K562 (cell line): ENCODE measurements around the gene RND1. TPM values are rescaled to one million over a fixed set of nuclear protein-coding genes. Genes with fewer than 3 reads are reported as not detected.

Experiments used
- ATAC-seq: fragments of 200-7000 bp; cut with Tn5 transposase; 3 replicates; pipeline ENCODE4 v1.9.1; 2020; ENCODE audit warnings: moderate library complexity
- BruUV-seq: library from RNA; stranded (reverse); fragments of 400-500 nt; replicated peaks from 2 replicates; lab custom pipeline; 2021; lab: Mats Ljungman, UMichigan
- CTCF ChIA-PET: fragments of 300-600 bp; formaldehyde crosslinking; extraction: SDS; loops from one replicate; lab custom pipeline; 2021; ENCODE audit warnings: low intra/inter-chr PET ratio; lab: Yijun Ruan, JAX
- POLR2A ChIA-PET: fragments of 300-600, 350-650 bp; sonication (Branson Sonifier 250); formaldehyde crosslinking; extraction: SDS; loops from one replicate; lab custom pipeline; 2021; ENCODE audit warnings: antibody characterized with exemption, inconsistent platforms; lab: Yijun Ruan, JAX
- DNase-seq, 4 experiments: peaks; one replicate each; pipeline versions ENCODE4 v3.0.0 to v3.0.0-alpha.2; 2011 to 2018; ENCODE audit warnings: low spot score in 3 of 4, mixed read lengths in 3 of 4; ENCODE audit errors: extremely low read depth in 1 of 4
- FAIRE-seq: peaks from 2 replicates; lab custom pipeline; 2011; peaks lifted over from hg19 to GRCh38; lab: Jason Lieb, UNC
- H2AFZ ChIP-seq: 2 replicates; pipeline ENCODE4 v1.6.0; 2011; ENCODE audit warnings: low read depth, low read length, control low read depth, inconsistent platforms
- H3K27ac ChIP-seq: fragments of 200-600 bp; 3 replicates; pipeline ENCODE4 v1.8.0; 2011; ENCODE audit warnings: low read depth, mild to moderate bottlenecking, control low read depth, inconsistent platforms, low read length, moderate library complexity, mixed read lengths; ENCODE audit errors: extremely low read depth
- H3K27me3 ChIP-seq, 2 experiments: fragments of 300-600 bp in 1 of 2; 2 replicates in 1 of 2; 3 replicates in 1 of 2; pipeline versions ENCODE4 v1.6.0 to v1.8.0; 2011; ENCODE audit warnings: inconsistent platforms in 2 of 2, low read length in 2 of 2, mild to moderate bottlenecking in 1 of 2, mixed read lengths in 1 of 2, moderate library complexity in 1 of 2; ENCODE audit not compliant: control insufficient read depth in 2 of 2, insufficient read depth in 2 of 2
- H3K36me3 ChIP-seq: fragments of 300-600 bp; 3 replicates; pipeline ENCODE4 v1.8.0; 2011; ENCODE audit warnings: mild to moderate bottlenecking, low read length, inconsistent platforms; ENCODE audit not compliant: control insufficient read depth, insufficient read depth
- H3K4me1 ChIP-seq, 2 experiments: fragments of 200-600 bp in 1 of 2; replicated peaks in 1 of 2; 2 replicates in 1 of 2; 3 replicates in 1 of 2; pipeline versions ENCODE4 v1.5.1 to v1.8.0; 2011; ENCODE audit warnings: inconsistent platforms in 2 of 2, low read length in 2 of 2, mild to moderate bottlenecking in 1 of 2, mixed read lengths in 1 of 2, moderate library complexity in 1 of 2; ENCODE audit not compliant: control insufficient read depth in 2 of 2, insufficient read depth in 2 of 2
- H3K4me2 ChIP-seq: 2 replicates; pipeline ENCODE4 v1.6.1; 2011; ENCODE audit warnings: low read length, control low read depth, inconsistent platforms, mixed read lengths; ENCODE audit not compliant: insufficient read depth
- H3K4me3 ChIP-seq: fragments of 200-600 bp; sonication (generic), shearing (Covaris generic); 2 replicates; pipeline ENCODE4 v1.5.1; 2016; ENCODE audit warnings: control low read depth, inconsistent platforms
- H3K79me2 ChIP-seq: fragments of 200-600 bp; 3 replicates; pipeline ENCODE4 v1.8.0; 2011; ENCODE audit warnings: low read length, inconsistent platforms; ENCODE audit not compliant: control insufficient read depth, insufficient read depth
- H3K9ac ChIP-seq, 2 experiments: 2 replicates each; pipeline versions ENCODE4 v1.6.0 to v1.6.1; 2011; ENCODE audit warnings: low read depth in 2 of 2, low read length in 2 of 2, control low read depth in 1 of 2, inconsistent platforms in 1 of 2, mild to moderate bottlenecking in 1 of 2, mixed read lengths in 1 of 2; ENCODE audit not compliant: insufficient read depth in 1 of 2
- H3K9me1 ChIP-seq: one replicate; pipeline ENCODE4 v1.6.0; 2011; ENCODE audit warnings: inconsistent platforms, mild to moderate bottlenecking, low read length, moderate library complexity; ENCODE audit not compliant: control insufficient read depth, insufficient read depth
- H3K9me3 ChIP-seq: replicated peaks from 2 replicates; pipeline ENCODE4 v1.5.1; 2011; ENCODE audit warnings: low read depth, low read length, inconsistent platforms; ENCODE audit not compliant: control insufficient read depth, insufficient read depth
- H4K20me1 ChIP-seq: replicated peaks from 2 replicates; pipeline ENCODE4 v1.6.1; 2011; ENCODE audit warnings: low read length, inconsistent platforms, mixed read lengths; ENCODE audit not compliant: control insufficient read depth, insufficient read depth
- BACH1 ChIP-seq: fragments of 200-800 bp; sonication (Bioruptor generic); IDR thresholded peaks from 2 replicates; pipeline ENCODE4 v1.6.1; 2016; ENCODE audit warnings: missing genetic modification characterization, missing compliant biosample characterization
- CAMTA2 ChIP-seq: fragments of 250-450 bp; sonication (Bioruptor Pico); conservative IDR thresholded peaks from 2 replicates; pipeline ENCODE4 v1.5.1; 2022
- CBX8 ChIP-seq: fragments of 200-600 bp; sonication (generic); IDR thresholded peaks from 2 replicates; pipeline ENCODE4 v1.6.1; 2012; ENCODE audit warnings: borderline replicate concordance, mixed run types, low read depth, mild to moderate bottlenecking, moderate library complexity, mixed read lengths, low read length, control low read depth, inconsistent platforms; ENCODE audit not compliant: poor library complexity, severe bottlenecking; ENCODE audit errors: extremely low read depth
- DEAF1 ChIP-seq: fragments of 450-650 bp; formaldehyde crosslinking; IDR thresholded peaks from 2 replicates; pipeline ENCODE4 v1.4.0; 2020; ENCODE audit warnings: mild to moderate bottlenecking, moderate library complexity
- ETV6 ChIP-seq, 3 experiments: fragments of 150-350 bp in 1 of 3; sonication (generic) in 1 of 3; formaldehyde crosslinking in 1 of 3; IDR thresholded peaks; 2 replicates each; pipeline versions ENCODE4 v1.6.1 to v1.8.0; 2014 to 2022; ENCODE audit warnings: borderline replicate concordance in 2 of 3, low read depth in 2 of 3, antibody characterized with exemption in 1 of 3, low read length in 1 of 3, mild to moderate bottlenecking in 1 of 3, missing genetic modification reagents in 1 of 3
- GTF2F1 ChIP-seq: IDR thresholded peaks from 2 replicates; pipeline ENCODE4 v1.6.1; 2011; ENCODE audit warnings: low read depth, low read length, improper control_type of control experiment
- MCM2 ChIP-seq: fragments of 450-650 bp; IDR thresholded peaks from 2 replicates; pipeline ENCODE4 v1.6.1; 2017; ENCODE audit warnings: low read depth, mild to moderate bottlenecking
- RBM15 ChIP-seq: fragments of 200-400 bp; formaldehyde crosslinking; IDR thresholded peaks from 2 replicates; pipeline ENCODE4 v1.6.1; 2018; ENCODE audit warnings: mild to moderate bottlenecking, low read length, moderate library complexity; ENCODE audit not compliant: insufficient read depth
- SIN3A ChIP-seq, 2 experiments: fragments of 150-350 bp in 1 of 2; IDR thresholded peaks; 2 replicates each; pipeline ENCODE4 v1.6.1; 2011 to 2016; ENCODE audit warnings: borderline replicate concordance in 2 of 2, low read depth in 2 of 2, low read length in 2 of 2, mild to moderate bottlenecking in 2 of 2, moderate library complexity in 2 of 2; ENCODE audit not compliant: control insufficient read depth in 1 of 2
- SRF ChIP-seq, 2 experiments: fragments of 250-450, 450-650 bp in 1 of 2; sonication (Bioruptor Pico) in 1 of 2; sonication (generic) in 1 of 2; formaldehyde crosslinking; IDR thresholded peaks; 2 replicates each; pipeline versions ENCODE4 v1.5.0 to v1.5.1; 2020 to 2022; ENCODE audit warnings: mild to moderate bottlenecking in 1 of 2, missing genetic modification reagents in 1 of 2
- TGIF2 ChIP-seq: sonication (generic); formaldehyde crosslinking; IDR thresholded peaks from 2 replicates; pipeline ENCODE4 v1.8.1; 2022; ENCODE audit warnings: mild to moderate bottlenecking, missing genetic modification reagents, moderate library complexity
- TSC22D4 ChIP-seq: fragments of 450-650 bp; IDR thresholded peaks from 2 replicates; pipeline ENCODE4 v1.6.1; 2016; ENCODE audit warnings: missing genetic modification characterization, missing biosample characterization, control low read depth
- XRCC4 ChIP-seq: IDR thresholded peaks from one replicate; pipeline ENCODE4 v1.6.1; 2011; ENCODE audit not compliant: insufficient read depth, insufficient read length; ENCODE audit errors: extremely low read depth
- ZBTB11 ChIP-seq, 3 experiments: fragments of 200-800 bp in 1 of 3; fragments of 250-450 bp in 1 of 3; fragments of 450-650 bp in 1 of 3; sonication (Bioruptor Pico) in 1 of 3; sonication (Bioruptor generic) in 1 of 3; formaldehyde crosslinking in 1 of 3; IDR thresholded peaks; 2 replicates each; pipeline versions ENCODE4 v1.6.1 to v1.8.0; 2016 to 2022; ENCODE audit warnings: mild to moderate bottlenecking in 2 of 3, missing genetic modification characterization in 2 of 3, missing compliant biosample characterization in 1 of 3, moderate library complexity in 1 of 3
- ZNF445 ChIP-seq: fragments of 250-450 bp; sonication (Bioruptor Pico); IDR thresholded peaks from 2 replicates; pipeline ENCODE4 v1.4.0; 2020; ENCODE audit warnings: low read depth, mild to moderate bottlenecking, moderate library complexity
- WGBS: fragments of 100-300 bp; shearing (Covaris generic); methylation state at CpG from one replicate; pipeline ENCODE4 v1.1.6; 2016; ENCODE audit warnings: low coverage, mixed read lengths; ENCODE audit not compliant: insufficient coverage; ENCODE audit errors: missing lambda C conversion rate; 5-methylcytosine and 5-hydroxymethylcytosine counted together
- in situ Hi-C: fragments of 300-500 bp; cut with MboI; formaldehyde crosslinking; loops from 4 replicates; pipeline ENCODE4 v1.15.0; 2018; ENCODE audit warnings: inconsistent platforms, mixed read lengths
- intact Hi-C: fragments of 100-400 bp; cut with micrococcal nuclease; formaldehyde crosslinking; loops from 2 replicates; pipeline ENCODE4 v1.14.2; 2022
- polyA plus RNA-seq, 8 experiments: library from polyadenylated mRNA; depleted of rRNA in 4 of 8; stranded (reverse) in 5 of 8; unstranded in 3 of 8; fragments of >200 nt; fragmentation: Nextera tagmentation in 2 of 8; fragmentation: Illumina TruSeq in 1 of 8; extraction: Ambion mirVana in 2 of 8; extraction: Trizol in 1 of 8; gene quantifications; 2 replicates each; pipeline versions ENCODE4 v1.2.1 to v1.2.3, GENCODE V29; 2011 to 2014; ENCODE audit warnings: inconsistent platforms in 1 of 8, missing spikeins in 1 of 8
- total RNA-seq, 7 experiments: library from RNA; depleted of rRNA in 6 of 7; stranded (reverse); fragments of >200 nt in 6 of 7; fragmentation: Illumina TruSeq in 2 of 7; extraction: Trizol in 2 of 7; gene quantifications; 2 replicates each; pipeline versions ENCODE4 v1.2.1 to v1.2.3, GENCODE V29; 2011 to 2021; ENCODE audit warnings: low replicate concordance in 1 of 7

RND1 gene
- total and polyA plus RNA-seq, 9 of the 15 experiments (the other 6 are each of a cell fraction or from before 2014, with no cell fraction given): 0.18 to 0.78 (median 0.58) TPM; not detected in 2

DNA sequence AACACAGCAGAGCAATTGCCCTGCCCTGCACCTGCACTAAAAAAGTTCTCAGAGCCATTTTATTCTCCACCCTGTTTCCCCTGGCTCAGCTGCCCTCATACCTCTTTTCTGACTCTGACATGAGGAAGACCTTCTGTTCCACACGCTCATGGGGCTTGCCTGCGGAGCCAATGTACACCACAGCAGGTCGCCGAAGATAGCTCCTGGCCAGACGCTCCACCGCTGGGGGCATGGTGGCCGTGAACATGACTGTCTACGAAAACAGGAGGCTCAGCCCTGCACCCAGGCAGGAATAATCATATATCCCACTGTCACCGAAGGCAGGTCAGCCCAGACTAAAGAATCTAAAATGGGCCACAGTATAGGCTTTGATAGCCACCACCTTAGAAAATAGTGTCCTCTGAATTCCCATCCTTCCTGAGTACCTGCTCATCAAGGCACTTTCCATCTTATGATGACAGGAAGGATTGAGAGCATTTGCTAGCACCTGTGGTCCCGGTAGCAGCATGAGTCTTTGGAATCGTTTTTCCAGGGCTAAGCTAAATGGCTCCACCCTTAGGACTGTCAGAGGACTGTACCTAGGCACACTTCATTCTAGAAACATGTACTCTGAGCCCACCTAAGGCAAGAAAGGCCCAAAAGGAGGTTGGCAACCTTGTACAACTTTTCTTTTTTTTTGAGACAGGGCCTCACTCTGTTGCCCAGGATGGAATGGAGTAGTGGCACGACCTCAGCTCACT is 33.2 kb downstream of the RND1 start:
- no peak for FAIRE-seq
- Histone ChIP-seq H4K20me1 (0 out of 2 replicates have a peak, but pooled peaks cover 15% of the 10 kb centered on the region), H3K9ac (no peak overlapping the region), H3K9me3 (no peaks in the 10 kb centered on the region), H2AFZ (no peak overlapping the region), H3K4me2 (no peak overlapping the region), H3K9me1 (peaks cover 2% of the 10 kb centered on the region), H3K36me3 (peaks cover 89% of the 10 kb centered on the region), H3K27ac (no peak overlapping the region), H3K79me2 (no peaks in the 10 kb centered on the region), H3K27me3 (no peaks in the 10 kb centered on the region), H3K4me1 (peaks cover 0 to 4% of the 10 kb centered on the region in 2 experiments; a peak in 1 of 5 replicates), H3K4me3 (no peak overlapping the region)
- intact Hi-C loops (no loop called here), in situ Hi-C loops (no loop called here)
- WGBS: 91% methylated on average over 12 of the region's 12 CpGs
- BruUV-seq: no TSS peak
- ChIA-PET POLR2A (interaction anchor here (0.6 to 2.3 kb wide), 7 partner anchors 10 to 1004 kb away, joined by 3 to 6 read pairs (median 3); no protein-coding TSS in a partner anchor), CTCF (no interaction called here)
- DNase-seq: peak in 2 of 4 experiments; percentile 50 to 51
- no peak for ATAC-seq
- no peak for TF ChIP-seq XRCC4
- TF ChIP-seq BACH1 (tag): no peak
- no peak for TF ChIP-seq GTF2F1
- TF ChIP-seq TSC22D4 (tag): no peak
- no peak for TF ChIP-seq SIN3A (IDR thresholded peaks at IDR 0.05; ENCODE audit: borderline replicate concordance in 2 of 2, control insufficient read depth in 1 of 2, low read depth in 2 of 2, low read length in 2 of 2)
- TF ChIP-seq SRF (CRISPR knock-in tag; IDR thresholded peaks at IDR 0.05): no peak
- no peak for TF ChIP-seq ZNF445 (CRISPR knock-in tag)
- TF ChIP-seq RBM15: no peak
- TF ChIP-seq TGIF2: no peak
- TF ChIP-seq ZBTB11 (CRISPR knock-in tag; IDR thresholded peaks at IDR 0.05): no peak
- TF ChIP-seq ETV6 (IDR thresholded peaks at IDR 0.05; ENCODE audit: borderline replicate concordance in 1 of 2, low read depth in 2 of 2, low read length in 1 of 2): no peak
- TF ChIP-seq ETV6 (CRISPR knock-in tag; IDR thresholded peaks at IDR 0.05; ENCODE audit: borderline replicate concordance): no peak
- TF ChIP-seq DEAF1: no peak
- TF ChIP-seq CAMTA2 (CRISPR knock-in tag): no peak
- TF ChIP-seq MCM2: no peak
- TF ChIP-seq CBX8: no peak
